Measurements from ENCODE around the gene OR6C2.

DNA sequence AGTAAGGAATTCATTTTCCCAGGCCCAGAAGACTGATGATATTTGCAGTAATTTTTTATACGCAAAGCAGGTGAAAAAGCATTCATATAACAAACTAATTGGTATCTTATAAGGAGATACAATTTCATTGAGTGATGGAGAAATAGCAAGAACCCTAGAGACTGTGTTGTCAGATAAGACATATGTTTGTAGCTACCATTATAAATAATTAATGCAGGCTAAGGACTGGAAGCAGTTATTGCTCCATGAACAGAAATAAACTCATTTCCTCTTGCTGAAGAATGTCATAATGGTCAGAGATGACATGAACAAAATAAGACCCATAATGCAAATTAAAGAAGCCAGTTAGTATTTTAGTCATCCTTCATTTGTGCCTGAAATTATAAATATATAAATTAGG, 1.5 kb downstream of the OR6C2 start:
- TF ChIP-seq, protein P1, sequence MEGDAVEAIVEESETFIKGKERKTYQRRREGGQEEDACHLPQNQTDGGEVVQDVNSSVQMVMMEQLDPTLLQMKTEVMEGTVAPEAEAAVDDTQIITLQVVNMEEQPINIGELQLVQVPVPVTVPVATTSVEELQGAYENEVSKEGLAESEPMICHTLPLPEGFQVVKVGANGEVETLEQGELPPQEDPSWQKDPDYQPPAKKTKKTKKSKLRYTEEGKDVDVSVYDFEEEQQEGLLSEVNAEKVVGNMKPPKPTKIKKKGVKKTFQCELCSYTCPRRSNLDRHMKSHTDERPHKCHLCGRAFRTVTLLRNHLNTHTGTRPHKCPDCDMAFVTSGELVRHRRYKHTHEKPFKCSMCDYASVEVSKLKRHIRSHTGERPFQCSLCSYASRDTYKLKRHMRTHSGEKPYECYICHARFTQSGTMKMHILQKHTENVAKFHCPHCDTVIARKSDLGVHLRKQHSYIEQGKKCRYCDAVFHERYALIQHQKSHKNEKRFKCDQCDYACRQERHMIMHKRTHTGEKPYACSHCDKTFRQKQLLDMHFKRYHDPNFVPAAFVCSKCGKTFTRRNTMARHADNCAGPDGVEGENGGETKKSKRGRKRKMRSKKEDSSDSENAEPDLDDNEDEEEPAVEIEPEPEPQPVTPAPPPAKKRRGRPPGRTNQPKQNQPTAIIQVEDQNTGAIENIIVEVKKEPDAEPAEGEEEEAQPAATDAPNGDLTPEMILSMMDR (IDR thresholded peaks at IDR 0.05; ENCODE audit: insufficient read depth, low read length) = no peak
- TF ChIP-seq, protein P2, sequence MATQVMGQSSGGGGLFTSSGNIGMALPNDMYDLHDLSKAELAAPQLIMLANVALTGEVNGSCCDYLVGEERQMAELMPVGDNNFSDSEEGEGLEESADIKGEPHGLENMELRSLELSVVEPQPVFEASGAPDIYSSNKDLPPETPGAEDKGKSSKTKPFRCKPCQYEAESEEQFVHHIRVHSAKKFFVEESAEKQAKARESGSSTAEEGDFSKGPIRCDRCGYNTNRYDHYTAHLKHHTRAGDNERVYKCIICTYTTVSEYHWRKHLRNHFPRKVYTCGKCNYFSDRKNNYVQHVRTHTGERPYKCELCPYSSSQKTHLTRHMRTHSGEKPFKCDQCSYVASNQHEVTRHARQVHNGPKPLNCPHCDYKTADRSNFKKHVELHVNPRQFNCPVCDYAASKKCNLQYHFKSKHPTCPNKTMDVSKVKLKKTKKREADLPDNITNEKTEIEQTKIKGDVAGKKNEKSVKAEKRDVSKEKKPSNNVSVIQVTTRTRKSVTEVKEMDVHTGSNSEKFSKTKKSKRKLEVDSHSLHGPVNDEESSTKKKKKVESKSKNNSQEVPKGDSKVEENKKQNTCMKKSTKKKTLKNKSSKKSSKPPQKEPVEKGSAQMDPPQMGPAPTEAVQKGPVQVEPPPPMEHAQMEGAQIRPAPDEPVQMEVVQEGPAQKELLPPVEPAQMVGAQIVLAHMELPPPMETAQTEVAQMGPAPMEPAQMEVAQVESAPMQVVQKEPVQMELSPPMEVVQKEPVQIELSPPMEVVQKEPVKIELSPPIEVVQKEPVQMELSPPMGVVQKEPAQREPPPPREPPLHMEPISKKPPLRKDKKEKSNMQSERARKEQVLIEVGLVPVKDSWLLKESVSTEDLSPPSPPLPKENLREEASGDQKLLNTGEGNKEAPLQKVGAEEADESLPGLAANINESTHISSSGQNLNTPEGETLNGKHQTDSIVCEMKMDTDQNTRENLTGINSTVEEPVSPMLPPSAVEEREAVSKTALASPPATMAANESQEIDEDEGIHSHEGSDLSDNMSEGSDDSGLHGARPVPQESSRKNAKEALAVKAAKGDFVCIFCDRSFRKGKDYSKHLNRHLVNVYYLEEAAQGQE (IDR thresholded peaks at IDR 0.05; ENCODE audit: insufficient replicate concordance, low read depth) = no peak
- no peak for TF ChIP-seq POLR2AphosphoS5 (IDR thresholded peaks at IDR 0.05; ENCODE audit: low read depth)
